Liver (tissue), 3 donors: ENCODE data around the gene CACNA1C.
"Not testable (repeated sequence)": the region's sequence is repeated elsewhere in the genome, so short reads cannot be mapped to it uniquely, and the experiment has no call there.

Source experiments
- EGR1 ChIP-seq, 2 donors: IDR thresholded peaks; 2 replicates each; pipeline ENCODE4 v1.6.1; 2016 to 2018; ENCODE audit warnings: antibody characterized with exemption in 2 of 2, low read depth in 2 of 2
- GABPA ChIP-seq, 2 donors: IDR thresholded peaks in 1 of 2; conservative IDR thresholded peaks in 1 of 2; 2 replicates each; pipeline ENCODE4 v1.6.1; 2016; ENCODE audit warnings: antibody characterized with exemption in 2 of 2, mild to moderate bottlenecking in 1 of 2, moderate library complexity in 1 of 2
- JUND ChIP-seq, 2 donors: IDR thresholded peaks; 2 replicates each; pipeline ENCODE4 v1.6.1; 2016; ENCODE audit warnings: antibody characterized with exemption in 2 of 2
- NR2F2 ChIP-seq: IDR thresholded peaks from 2 replicates; pipeline ENCODE4 v1.6.1; 2016; ENCODE audit warnings: antibody characterized with exemption
- RXRA ChIP-seq, 2 donors: IDR thresholded peaks; 2 replicates each; pipeline ENCODE4 v1.6.1; 2017 to 2018; ENCODE audit warnings: antibody characterized with exemption in 2 of 2, mild to moderate bottlenecking in 1 of 2
- TAF1 ChIP-seq: conservative IDR thresholded peaks from 2 replicates; pipeline ENCODE4 v1.6.1; 2016; ENCODE audit warnings: antibody characterized with exemption, mild to moderate bottlenecking
- TF ChIP-seq, protein P1 (sequence below): IDR thresholded peaks from 2 replicates; pipeline ENCODE4 v1.6.1; 2016; ENCODE audit warnings: antibody characterized with exemption
- TF ChIP-seq, protein P2 (sequence below): fragments of 150-350 bp; IDR thresholded peaks from 2 replicates; pipeline ENCODE4 v1.5.1; 2017; ENCODE audit warnings: improper control_type of control experiment, low read depth, low read length; ENCODE audit not compliant: missing input control
- TF ChIP-seq, protein P3 (sequence below): IDR thresholded peaks from 2 replicates; pipeline ENCODE4 v1.6.1; 2016; ENCODE audit warnings: antibody characterized with exemption, mild to moderate bottlenecking
- TF ChIP-seq, protein P4 (sequence below): IDR thresholded peaks from 2 replicates; pipeline ENCODE4 v1.6.1; 2016; ENCODE audit warnings: antibody characterized with exemption
- donor health status: healthy.
- donor health status: healthy.

DNA sequence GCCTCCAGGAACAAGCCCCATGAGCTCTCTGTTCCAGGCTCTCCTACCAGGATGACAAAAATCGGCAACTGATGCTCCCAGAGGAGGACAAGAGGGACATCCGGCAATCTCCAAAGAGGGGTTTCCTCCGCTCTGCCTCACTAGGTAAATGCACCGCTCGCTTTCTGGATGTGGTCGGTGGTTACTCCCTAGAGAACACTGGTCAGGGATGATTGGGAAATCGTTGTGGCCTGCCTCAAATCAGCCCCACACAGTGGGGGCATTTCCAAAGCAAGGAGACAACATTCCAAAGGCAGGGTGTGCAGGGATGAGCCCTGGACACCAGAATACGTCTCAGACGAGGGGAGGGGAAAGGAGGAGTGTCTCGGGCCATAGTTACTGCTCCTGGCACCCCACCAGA is 689.2 kb downstream of the CACNA1C start:
- TF ChIP-seq, protein P1, sequence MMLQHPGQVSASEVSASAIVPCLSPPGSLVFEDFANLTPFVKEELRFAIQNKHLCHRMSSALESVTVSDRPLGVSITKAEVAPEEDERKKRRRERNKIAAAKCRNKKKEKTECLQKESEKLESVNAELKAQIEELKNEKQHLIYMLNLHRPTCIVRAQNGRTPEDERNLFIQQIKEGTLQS: not testable (repeated sequence)
- TF ChIP-seq, protein P2, sequence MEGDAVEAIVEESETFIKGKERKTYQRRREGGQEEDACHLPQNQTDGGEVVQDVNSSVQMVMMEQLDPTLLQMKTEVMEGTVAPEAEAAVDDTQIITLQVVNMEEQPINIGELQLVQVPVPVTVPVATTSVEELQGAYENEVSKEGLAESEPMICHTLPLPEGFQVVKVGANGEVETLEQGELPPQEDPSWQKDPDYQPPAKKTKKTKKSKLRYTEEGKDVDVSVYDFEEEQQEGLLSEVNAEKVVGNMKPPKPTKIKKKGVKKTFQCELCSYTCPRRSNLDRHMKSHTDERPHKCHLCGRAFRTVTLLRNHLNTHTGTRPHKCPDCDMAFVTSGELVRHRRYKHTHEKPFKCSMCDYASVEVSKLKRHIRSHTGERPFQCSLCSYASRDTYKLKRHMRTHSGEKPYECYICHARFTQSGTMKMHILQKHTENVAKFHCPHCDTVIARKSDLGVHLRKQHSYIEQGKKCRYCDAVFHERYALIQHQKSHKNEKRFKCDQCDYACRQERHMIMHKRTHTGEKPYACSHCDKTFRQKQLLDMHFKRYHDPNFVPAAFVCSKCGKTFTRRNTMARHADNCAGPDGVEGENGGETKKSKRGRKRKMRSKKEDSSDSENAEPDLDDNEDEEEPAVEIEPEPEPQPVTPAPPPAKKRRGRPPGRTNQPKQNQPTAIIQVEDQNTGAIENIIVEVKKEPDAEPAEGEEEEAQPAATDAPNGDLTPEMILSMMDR: not testable (repeated sequence)
- not testable (repeated sequence) for TF ChIP-seq JUND (IDR thresholded peaks at IDR 0.05); TAF1; RXRA (IDR thresholded peaks at IDR 0.05); EGR1 (IDR thresholded peaks at IDR 0.05; ENCODE audit: low read depth in 2 of 2); GABPA (IDR thresholded peaks at IDR 0.05 in 1 of 2, conservative IDR thresholded peaks at IDR 0.05 in 1 of 2); NR2F2
- TF ChIP-seq, protein P3, sequence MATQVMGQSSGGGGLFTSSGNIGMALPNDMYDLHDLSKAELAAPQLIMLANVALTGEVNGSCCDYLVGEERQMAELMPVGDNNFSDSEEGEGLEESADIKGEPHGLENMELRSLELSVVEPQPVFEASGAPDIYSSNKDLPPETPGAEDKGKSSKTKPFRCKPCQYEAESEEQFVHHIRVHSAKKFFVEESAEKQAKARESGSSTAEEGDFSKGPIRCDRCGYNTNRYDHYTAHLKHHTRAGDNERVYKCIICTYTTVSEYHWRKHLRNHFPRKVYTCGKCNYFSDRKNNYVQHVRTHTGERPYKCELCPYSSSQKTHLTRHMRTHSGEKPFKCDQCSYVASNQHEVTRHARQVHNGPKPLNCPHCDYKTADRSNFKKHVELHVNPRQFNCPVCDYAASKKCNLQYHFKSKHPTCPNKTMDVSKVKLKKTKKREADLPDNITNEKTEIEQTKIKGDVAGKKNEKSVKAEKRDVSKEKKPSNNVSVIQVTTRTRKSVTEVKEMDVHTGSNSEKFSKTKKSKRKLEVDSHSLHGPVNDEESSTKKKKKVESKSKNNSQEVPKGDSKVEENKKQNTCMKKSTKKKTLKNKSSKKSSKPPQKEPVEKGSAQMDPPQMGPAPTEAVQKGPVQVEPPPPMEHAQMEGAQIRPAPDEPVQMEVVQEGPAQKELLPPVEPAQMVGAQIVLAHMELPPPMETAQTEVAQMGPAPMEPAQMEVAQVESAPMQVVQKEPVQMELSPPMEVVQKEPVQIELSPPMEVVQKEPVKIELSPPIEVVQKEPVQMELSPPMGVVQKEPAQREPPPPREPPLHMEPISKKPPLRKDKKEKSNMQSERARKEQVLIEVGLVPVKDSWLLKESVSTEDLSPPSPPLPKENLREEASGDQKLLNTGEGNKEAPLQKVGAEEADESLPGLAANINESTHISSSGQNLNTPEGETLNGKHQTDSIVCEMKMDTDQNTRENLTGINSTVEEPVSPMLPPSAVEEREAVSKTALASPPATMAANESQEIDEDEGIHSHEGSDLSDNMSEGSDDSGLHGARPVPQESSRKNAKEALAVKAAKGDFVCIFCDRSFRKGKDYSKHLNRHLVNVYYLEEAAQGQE: not testable (repeated sequence)
- TF ChIP-seq, protein P4, sequence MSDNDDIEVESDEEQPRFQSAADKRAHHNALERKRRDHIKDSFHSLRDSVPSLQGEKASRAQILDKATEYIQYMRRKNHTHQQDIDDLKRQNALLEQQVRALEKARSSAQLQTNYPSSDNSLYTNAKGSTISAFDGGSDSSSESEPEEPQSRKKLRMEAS: not testable (repeated sequence)
